Neural progenitor cell (in vitro differentiated cells): Measurements from ENCODE around the gene CCDC78.

Experiments
- CTCF ChIP-seq: fragments of 200-600 bp; sonication (generic); IDR thresholded peaks from 2 replicates; pipeline ENCODE4 v1.5.1; 2017; ENCODE audit warnings: antibody characterized with exemption, mild to moderate bottlenecking
- EZH2 ChIP-seq: fragments of 200-600 bp; sonication (generic); IDR thresholded peaks from 2 replicates; pipeline ENCODE4 v1.6.1; 2017; ENCODE audit warnings: antibody characterized with exemption, mild to moderate bottlenecking, moderate library complexity
- EZH2phosphoT487 ChIP-seq: fragments of 200-600 bp; sonication (generic); IDR thresholded peaks from 2 replicates; pipeline ENCODE4 v1.6.1; 2017; ENCODE audit warnings: antibody characterized with exemption

GRCh38 chr16:765488-765865 is 39.2 kb upstream of the CCDC78 start:
- TF ChIP-seq CTCF (no peak), EZH2 (no peak), EZH2phosphoT487 (no peak)
